ENCODE measurements around the gene ATAD2B. TPM values are rescaled to one million over a fixed set of nuclear protein-coding genes. Genes with fewer than 3 reads are reported as not detected.

ATAD2B gene
- total RNA-seq (2012; rRNA removed), result 5.0 and 9.4 TPM in 2 replicates
- polyA plus RNA-seq (2012; rRNA removed), result 0.99 and 1.5 TPM in 2 replicates
- polyA plus RNA-seq (2012; cell fraction: cytosol; rRNA removed), result 0.27 and 0.34 TPM in 2 replicates
- polyA plus RNA-seq (2012; cell fraction: nucleus; rRNA removed; ENCODE audit: low replicate concordance), result 2.3 and 4.8 TPM in 2 replicates
- Bru-seq, nascent RNA, result percentile 81 among the genes with signal in this experiment
- BruChase-seq, experiment 1, labeled RNA remaining after a 6-hour chase, result percentile 77 among the genes with signal in this experiment
- percentile 76 among the genes with signal in this experiment for BruChase-seq, experiment 2, labeled RNA remaining after a 2-hour chase
- long read RNA-seq, full-length matches to known transcripts, result 2 of 8 reads
- long read RNA-seq, partial matches to known transcripts, result 4 of 8 reads
- long read RNA-seq, other reads (novel, unspliced or antisense), result 2 of 8 reads

GRCh38 chr2:23926750-23927571, at the start of gene ATAD2B:
Gene ATAD2B (minus strand): TSS chr2:23927123. CDS start chr2:23926770, 353 bp downstream.
- H3K9me1 ChIP-seq (ENCODE audit: insufficient read depth, low read length), result peaks cover 6% of the 10 kb centered on the region; the same call in 1 of the 2 replicates
- intact Hi-C loops (cut with micrococcal nuclease), result loop anchor here (1.0 to 10.0 kb wide), 6 partner anchors 88 to 428 kb away; partner anchors contain the start of genes SF3B6 and TP53I3
- peak within 1 kb of the TSS; percentile 100 for H2AFZ ChIP-seq (replicated peaks; ENCODE audit: low read length, poor library complexity)
- H3K56ac ChIP-seq (ENCODE audit: extremely low read depth, insufficient read depth, low read length), result peak within 1 kb of the TSS; percentile 93
- H3K4me2 ChIP-seq (ENCODE audit: low read depth, low read length), result peak within 1 kb of the TSS; percentile 72
- TSS peak; percentile 20 for BruUV-seq (replicated peaks)
- H4K91ac ChIP-seq (ENCODE audit: insufficient read depth, low read depth, low read length), result peak within 1 kb of the TSS; percentile 94
- ChIA-PET CTCF (interaction anchor here (0.5 to 1.8 kb wide), 24 partner anchors 14 to 738 kb away, joined by 3 to 6 read pairs (median 4); no protein-coding TSS in a partner anchor), POLR2A (ENCODE audit: unreplicated experiment) (interaction anchor here (0.6 to 1.2 kb wide), 3 partner anchors 13 to 953 kb away, joined by 3 to 5 read pairs (median 4); partner anchors contain the start of gene UBXN2A)
- peak within 1 kb of the TSS; percentile 98 for H3K14ac ChIP-seq (replicated peaks; ENCODE audit: low read depth, low read length)
- peaks cover 8% of the 10 kb centered on the region; the same call in 1 of the 2 replicates for H4K20me1 ChIP-seq (ENCODE audit: insufficient read depth, low read length)
- no peaks in the 10 kb centered on the region for H3K9me3 ChIP-seq (ENCODE audit: control insufficient read depth, insufficient read depth, low read length)
- peak within 1 kb of the TSS; percentile 99 for H3K9ac ChIP-seq (ENCODE audit: low read depth, low read length)
- peak within 1 kb of the TSS; percentile 98 for H2BK5ac ChIP-seq (ENCODE audit: low read depth, low read length, poor library complexity, severe bottlenecking)
- H3K27ac ChIP-seq (ENCODE audit: insufficient read depth, low read length), result peak within 1 kb of the TSS; percentile 99
- H4K5ac ChIP-seq (ENCODE audit: low read depth, low read length), result peak within 1 kb of the TSS; percentile 87
- dilution Hi-C loops (cut with HindIII; ENCODE audit: low sequenced_read_pairs, unreplicated experiment), result no loop called here
- in situ Hi-C loops (cut with MboI; ENCODE audit: low sequenced_read_pairs), result no loop called here
- peaks cover 8 to 43% of the 10 kb centered on the region in 2 experiments for H3K79me1 ChIP-seq (ENCODE audit: low read depth in 1 of 2, low read length in 2 of 2)
- no peak within 1 kb of the TSS; the same call in 1 of the 2 replicates for H2BK20ac ChIP-seq (ENCODE audit: low read depth, low read length)
- peak within 1 kb of the TSS; percentile 64; the same call in 1 of the 2 replicates for H2AK5ac ChIP-seq (ENCODE audit: low read depth, low read length)
- no peaks in the 10 kb centered on the region for H3K36me3 ChIP-seq (ENCODE audit: control insufficient read depth, insufficient read depth, low read length)
- peak within 1 kb of the TSS; percentile 99 for H3K4ac ChIP-seq (ENCODE audit: low read depth, low read length)
- peak within 1 kb of the TSS; percentile 84 for H3K18ac ChIP-seq (ENCODE audit: low read depth, low read length)
- H3K23ac ChIP-seq (ENCODE audit: low read depth, low read length), result peak within 1 kb of the TSS; percentile 97
- 0% methylated on average over 46 of the region's 88 CpGs; no CpG with 5 or more reads in 1 of the 2 experiments for WGBS, 2 experiments (ENCODE audit: extremely low coverage in 2 of 2, insufficient read length in 1 of 2)
- no peaks in the 10 kb centered on the region for H3K27me3 ChIP-seq (ENCODE audit: control insufficient read depth, insufficient read depth, low read length)
- peak within 1 kb of the TSS; percentile 90 to 93 for H4K8ac ChIP-seq (ENCODE audit: low read depth in 2 of 2, low read length in 2 of 2)
- peak; percentile 91 for ATAC-seq (ENCODE audit: low read depth)
- H3K4me3 ChIP-seq (ENCODE audit: insufficient read depth, low read depth, low read length), result peak within 1 kb of the TSS; percentile 88
- peak within 1 kb of the TSS; percentile 86; the same call in 2 of the 3 replicates for H2BK15ac ChIP-seq (ENCODE audit: low read depth, low read length)
- no peaks in the 10 kb centered on the region; the same call in 1 of the 2 replicates for H3K4me1 ChIP-seq (ENCODE audit: control insufficient read depth, insufficient read depth, low read length)
- H2BK120ac ChIP-seq (ENCODE audit: low read depth, low read length), result peak within 1 kb of the TSS; percentile 92
- peak within 1 kb of the TSS; percentile 98 for H2AK9ac ChIP-seq (replicated peaks; ENCODE audit: low read depth, low read length, poor library complexity)
- peak; percentile 94 for DNase-seq
- TF ChIP-seq RFX5 (IDR thresholded peaks at IDR 0.05; ENCODE audit: low read depth, low read length), result no peak
- peak; percentile 16 for TF ChIP-seq RCOR1 (IDR thresholded peaks at IDR 0.05; ENCODE audit: insufficient replicate concordance, low read length)
- TF ChIP-seq BHLHE40 (IDR thresholded peaks at IDR 0.05; ENCODE audit: low read depth, low read length), result no peak
- TF ChIP-seq SMC3 (IDR thresholded peaks at IDR 0.05; ENCODE audit: low read depth, low read length), result peak; percentile 71
- TF ChIP-seq MAZ (IDR thresholded peaks at IDR 0.05; ENCODE audit: borderline replicate concordance, low read depth, low read length), result peak; percentile 97; the same call in 1 of the 2 replicates
- 0 out of 2 replicates have a peak, but pooled peaks have one; percentile 0 for TF ChIP-seq MAFK (IDR thresholded peaks at IDR 0.05; ENCODE audit: low read depth, low read length)
- TF ChIP-seq CTCF (conservative IDR thresholded peaks at IDR 0.05; ENCODE audit: low read depth, low read length), result peak; percentile 93
- no peak for TF ChIP-seq CEBPB (IDR thresholded peaks at IDR 0.05; ENCODE audit: low read depth, low read length)
- peak; percentile 64; the same call in 1 of the 2 replicates for TF ChIP-seq MXI1 (IDR thresholded peaks at IDR 0.05; ENCODE audit: borderline replicate concordance, low read depth, low read length)
- TF ChIP-seq USF2 (IDR thresholded peaks at IDR 0.05; ENCODE audit: low read depth, low read length), result no peak
- TF ChIP-seq POLR2A (IDR thresholded peaks at IDR 0.05; ENCODE audit: low read depth, low read length), result peak; percentile 86
- peak; percentile 86 for TF ChIP-seq RAD21 (IDR thresholded peaks at IDR 0.05; ENCODE audit: low read length)
